ENCODE results near the gene UMODL1. TPM values are rescaled to one million over a fixed set of nuclear protein-coding genes. Genes with fewer than 3 reads are reported as not detected.

Gene UMODL1
- total RNA-seq, 1 donor from 2014 or later = not detected

DNA sequence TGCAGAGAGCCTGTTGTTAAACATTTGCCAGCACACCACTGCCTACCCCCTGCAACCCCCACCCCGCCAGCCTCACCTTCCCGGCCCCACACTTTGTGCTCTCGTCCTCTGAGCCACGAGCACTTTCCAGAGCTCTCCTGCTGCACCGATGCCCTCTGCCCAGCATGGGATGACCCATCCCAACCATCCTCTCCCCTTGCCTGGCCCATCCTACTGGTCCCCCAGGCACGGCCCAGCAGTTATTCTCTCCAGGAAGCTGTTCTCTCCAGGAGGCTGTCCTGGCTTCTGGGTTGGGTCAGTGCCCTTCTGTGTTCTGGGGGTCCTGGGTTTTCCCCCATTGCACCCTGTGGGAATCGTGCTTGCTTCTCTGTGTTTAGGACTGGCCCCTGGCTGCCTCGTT, 87.7 kb downstream of the UMODL1 start:
- no peaks in the 10 kb centered on the region for H3K9me3 ChIP-seq (ENCODE audit: control insufficient read depth in 3 of 3, low read length in 3 of 3)
- H3K36me3 ChIP-seq (ENCODE audit: control insufficient read depth in 3 of 3, insufficient read depth in 3 of 3, low read length in 3 of 3) = no peaks in the 10 kb centered on the region
- H3K27ac ChIP-seq (ENCODE audit: low read depth, low read length) = no peak overlapping the region
- no peak overlapping the region for H3K4me3 ChIP-seq (ENCODE audit: low read length in 3 of 3)
- peaks cover 8 to 14% (median 9%) of the 10 kb centered on the region in 3 donors for H3K4me1 ChIP-seq (ENCODE audit: control insufficient read depth in 3 of 3, insufficient read depth in 3 of 3, low read length in 3 of 3)
- H3K27me3 ChIP-seq (ENCODE audit: control insufficient read depth in 3 of 3, insufficient read depth in 3 of 3, low read length in 3 of 3) = peaks cover 0 to 7% (median 0%) of the 10 kb centered on the region in 3 donors
- H3K9ac ChIP-seq (ENCODE audit: low read depth in 1 of 3, low read length in 3 of 3) = no peak overlapping the region

DNA sequence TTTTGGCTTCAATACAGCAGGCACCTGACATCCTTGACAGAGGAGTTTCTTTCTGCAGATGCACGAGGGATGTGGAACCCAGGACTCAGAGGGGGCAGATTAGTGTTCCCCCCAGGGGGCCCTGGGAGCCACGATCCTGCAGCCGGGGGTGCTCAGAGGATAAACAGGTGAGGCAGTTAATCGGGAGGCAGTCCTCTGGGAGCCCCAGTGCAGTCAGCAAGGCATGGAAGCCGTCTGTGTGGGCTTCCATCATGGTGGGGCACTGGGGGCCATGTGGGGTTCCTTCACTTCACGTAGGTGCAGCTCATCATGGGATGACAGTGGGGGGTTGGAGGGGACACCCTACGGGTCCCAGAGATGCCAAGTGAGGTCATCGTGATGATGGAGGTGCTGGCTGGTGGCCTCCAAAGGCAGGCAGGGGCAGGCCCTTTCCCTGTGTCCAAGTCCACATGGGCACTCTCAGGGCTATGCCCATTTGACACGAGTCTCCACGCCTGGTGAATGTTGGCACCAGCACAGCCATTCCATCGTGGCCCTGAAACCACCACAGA, 88.5 kb downstream of the UMODL1 start:
- Histone ChIP-seq H3K9me3 (ENCODE audit: control insufficient read depth in 3 of 3, low read length in 3 of 3) (no peaks in the 10 kb centered on the region), H3K36me3 (ENCODE audit: control insufficient read depth in 3 of 3, insufficient read depth in 3 of 3, low read length in 3 of 3) (no peaks in the 10 kb centered on the region), H3K4me3 (ENCODE audit: low read length in 3 of 3) (no peak overlapping the region), H3K27me3 (ENCODE audit: control insufficient read depth in 3 of 3, insufficient read depth in 3 of 3, low read length in 3 of 3) (peaks cover 0 to 7% (median 0%) of the 10 kb centered on the region in 3 donors), H3K9ac (ENCODE audit: low read depth in 1 of 3, low read length in 3 of 3) (no peak overlapping the region), H3K27ac (ENCODE audit: low read depth, low read length) (no peak overlapping the region), H3K4me1 (ENCODE audit: control insufficient read depth in 3 of 3, insufficient read depth in 3 of 3, low read length in 3 of 3) (peaks cover 12 to 17% (median 13%) of the 10 kb centered on the region in 3 donors)

GRCh38 chr21:42160111-42160721, 89.1 kb downstream of the UMODL1 start:
- Histone ChIP-seq H3K27me3 (ENCODE audit: control insufficient read depth in 3 of 3, insufficient read depth in 3 of 3, low read length in 3 of 3) (peaks cover 0 to 7% (median 0%) of the 10 kb centered on the region in 3 donors), H3K27ac (ENCODE audit: low read depth, low read length) (no peak overlapping the region), H3K9ac (ENCODE audit: low read depth in 1 of 3, low read length in 3 of 3) (no peak overlapping the region), H3K4me3 (ENCODE audit: low read length in 3 of 3) (no peak overlapping the region), H3K36me3 (ENCODE audit: control insufficient read depth in 3 of 3, insufficient read depth in 3 of 3, low read length in 3 of 3) (no peaks in the 10 kb centered on the region), H3K4me1 (ENCODE audit: control insufficient read depth in 3 of 3, insufficient read depth in 3 of 3, low read length in 3 of 3) (peaks cover 12 to 18% (median 15%) of the 10 kb centered on the region in 3 donors), H3K9me3 (ENCODE audit: control insufficient read depth in 3 of 3, low read length in 3 of 3) (no peaks in the 10 kb centered on the region)

- H3K27ac ChIP-seq (ENCODE audit: low read depth, low read length) = no peak overlapping the region
- H3K27me3 ChIP-seq (ENCODE audit: control insufficient read depth in 3 of 3, insufficient read depth in 3 of 3, low read length in 3 of 3) = peaks cover 0 to 7% (median 0%) of the 10 kb centered on the region in 3 donors
- no peaks in the 10 kb centered on the region for H3K9me3 ChIP-seq (ENCODE audit: control insufficient read depth in 3 of 3, low read length in 3 of 3)
- no peaks in the 10 kb centered on the region for H3K36me3 ChIP-seq (ENCODE audit: control insufficient read depth in 3 of 3, insufficient read depth in 3 of 3, low read length in 3 of 3)
- H3K9ac ChIP-seq (ENCODE audit: low read depth in 1 of 3, low read length in 3 of 3) = no peak overlapping the region
- H3K4me3 ChIP-seq (ENCODE audit: low read length in 3 of 3) = no peak overlapping the region
- peaks cover 12 to 18% (median 15%) of the 10 kb centered on the region in 3 donors for H3K4me1 ChIP-seq (ENCODE audit: control insufficient read depth in 3 of 3, insufficient read depth in 3 of 3, low read length in 3 of 3)
Measured at GRCh38 chr21:42160765-42161164, 89.6 kb downstream of the UMODL1 start.

- no peak overlapping the region for H3K9ac ChIP-seq (ENCODE audit: low read depth in 1 of 3, low read length in 3 of 3)
- H3K27ac ChIP-seq (ENCODE audit: low read depth, low read length) = no peak overlapping the region
- no peaks in the 10 kb centered on the region for H3K36me3 ChIP-seq (ENCODE audit: control insufficient read depth in 3 of 3, insufficient read depth in 3 of 3, low read length in 3 of 3)
Measured at GRCh38 chr21:42161401-42161955, 90.4 kb downstream of the UMODL1 start.

DNA sequence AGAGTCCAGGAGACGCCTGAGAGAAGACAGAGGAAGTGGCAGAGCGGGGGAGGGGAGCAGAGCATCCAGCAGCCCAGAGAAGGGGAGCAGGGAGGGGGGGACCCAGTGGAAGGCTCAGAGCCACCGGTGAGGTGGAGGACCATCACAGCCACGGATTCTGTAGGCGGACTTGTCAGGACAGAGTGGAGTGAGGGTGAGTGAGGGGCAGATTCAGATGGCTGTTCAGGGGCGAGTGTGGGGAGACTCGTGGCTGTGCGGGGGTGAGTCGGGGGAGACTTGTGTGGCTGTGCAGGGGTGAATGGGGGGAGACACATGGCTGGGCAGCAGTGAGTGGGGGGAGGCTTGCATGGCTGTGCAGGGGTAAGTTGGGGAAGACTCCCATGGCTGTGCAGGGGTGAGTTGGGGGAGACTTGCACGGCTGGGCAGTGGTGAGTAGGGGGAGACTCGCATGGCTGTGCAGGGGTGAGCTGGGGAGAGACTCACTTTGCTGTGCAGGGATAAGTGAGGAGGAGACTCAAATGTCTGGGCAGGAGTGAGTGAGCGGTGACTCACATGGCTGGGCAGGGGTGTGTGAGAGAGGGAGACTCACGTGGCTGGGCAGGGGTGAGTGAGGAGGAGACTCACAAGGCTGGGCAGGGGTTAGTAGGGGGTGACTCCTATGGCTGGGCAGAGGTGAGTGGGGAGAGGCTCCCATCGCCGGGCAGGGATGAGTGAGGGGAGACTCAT, 91.0 kb downstream of the UMODL1 start:
- Histone ChIP-seq H3K9ac (ENCODE audit: low read depth in 1 of 3, low read length in 3 of 3) (no peak overlapping the region), H3K27me3 (ENCODE audit: control insufficient read depth in 3 of 3, insufficient read depth in 3 of 3, low read length in 3 of 3) (peaks cover 0 to 7% (median 0%) of the 10 kb centered on the region in 3 donors), H3K4me1 (ENCODE audit: control insufficient read depth in 3 of 3, insufficient read depth in 3 of 3, low read length in 3 of 3) (peaks cover 7 to 13% (median 10%) of the 10 kb centered on the region in 3 donors), H3K27ac (ENCODE audit: low read depth, low read length) (no peak overlapping the region), H3K9me3 (ENCODE audit: control insufficient read depth in 3 of 3, low read length in 3 of 3) (no peaks in the 10 kb centered on the region), H3K36me3 (ENCODE audit: control insufficient read depth in 3 of 3, insufficient read depth in 3 of 3, low read length in 3 of 3) (no peaks in the 10 kb centered on the region), H3K4me3 (ENCODE audit: low read length in 3 of 3) (no peak overlapping the region)

More at GRCh38 chr21:42161401-42161955, 90.4 kb downstream of the UMODL1 start:
- Histone ChIP-seq H3K27me3 (ENCODE audit: control insufficient read depth in 3 of 3, insufficient read depth in 3 of 3, low read length in 3 of 3) (peaks cover 0 to 7% (median 0%) of the 10 kb centered on the region in 3 donors), H3K9me3 (ENCODE audit: control insufficient read depth in 3 of 3, low read length in 3 of 3) (no peaks in the 10 kb centered on the region), H3K4me1 (ENCODE audit: control insufficient read depth in 3 of 3, insufficient read depth in 3 of 3, low read length in 3 of 3) (peaks cover 12 to 18% (median 15%) of the 10 kb centered on the region in 3 donors), H3K4me3 (ENCODE audit: low read length in 3 of 3) (no peak overlapping the region)

DNA sequence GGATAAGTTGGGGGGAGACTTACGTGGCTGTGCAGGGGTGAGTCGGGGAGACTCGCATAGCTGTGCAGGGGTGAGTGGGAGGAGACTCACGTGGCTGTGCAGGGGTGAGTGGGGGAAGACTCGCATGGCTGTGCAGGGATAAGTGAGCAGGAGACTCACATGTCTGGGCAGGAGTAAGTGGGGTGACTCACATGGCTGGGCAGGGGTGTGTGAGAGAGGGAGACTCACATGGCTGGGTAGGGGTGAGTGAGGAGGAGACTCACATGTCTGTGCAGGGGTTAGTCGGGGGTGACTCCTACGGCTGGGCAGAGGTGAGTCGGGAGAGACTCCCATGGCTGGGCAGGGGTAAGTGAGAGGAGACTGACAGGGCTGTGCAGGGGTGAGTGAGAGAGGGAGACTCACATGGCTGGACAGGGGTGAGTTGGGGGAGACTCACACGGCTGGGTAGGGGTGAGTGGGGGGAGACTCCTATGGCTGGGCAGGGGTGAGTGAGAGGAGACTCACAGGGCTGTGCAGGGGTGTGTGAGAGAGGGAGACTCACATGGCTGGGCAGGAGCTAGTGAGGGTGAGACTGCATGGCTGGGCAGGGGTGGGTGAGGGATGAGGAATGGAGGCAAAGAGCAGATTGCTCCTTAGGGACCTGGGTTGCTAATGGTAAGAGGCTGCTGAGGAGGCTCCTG, 91.9 kb downstream of the UMODL1 start:
- Histone ChIP-seq H3K27ac (ENCODE audit: low read depth, low read length) (no peak overlapping the region), H3K4me3 (ENCODE audit: low read length in 3 of 3) (no peak overlapping the region), H3K36me3 (ENCODE audit: control insufficient read depth in 3 of 3, insufficient read depth in 3 of 3, low read length in 3 of 3) (no peaks in the 10 kb centered on the region), H3K9ac (ENCODE audit: low read depth in 1 of 3, low read length in 3 of 3) (no peak overlapping the region), H3K4me1 (ENCODE audit: control insufficient read depth in 3 of 3, insufficient read depth in 3 of 3, low read length in 3 of 3) (peaks cover 3 to 8% (median 4%) of the 10 kb centered on the region in 3 donors), H3K27me3 (ENCODE audit: control insufficient read depth in 3 of 3, insufficient read depth in 3 of 3, low read length in 3 of 3) (peaks cover 0 to 7% (median 0%) of the 10 kb centered on the region in 3 donors), H3K9me3 (ENCODE audit: control insufficient read depth in 3 of 3, low read length in 3 of 3) (no peaks in the 10 kb centered on the region)

GRCh38 chr21:42163511-42163863, 92.4 kb downstream of the UMODL1 start:
- Histone ChIP-seq H3K27me3 (ENCODE audit: control insufficient read depth in 3 of 3, insufficient read depth in 3 of 3, low read length in 3 of 3) (peaks cover 0 to 7% (median 0%) of the 10 kb centered on the region in 3 donors), H3K9ac (ENCODE audit: low read depth in 1 of 3, low read length in 3 of 3) (no peak overlapping the region), H3K9me3 (ENCODE audit: control insufficient read depth in 3 of 3, low read length in 3 of 3) (no peaks in the 10 kb centered on the region), H3K4me1 (ENCODE audit: control insufficient read depth in 3 of 3, insufficient read depth in 3 of 3, low read length in 3 of 3) (peaks cover 3 to 7% (median 4%) of the 10 kb centered on the region in 3 donors), H3K36me3 (ENCODE audit: control insufficient read depth in 3 of 3, insufficient read depth in 3 of 3, low read length in 3 of 3) (no peaks in the 10 kb centered on the region), H3K27ac (ENCODE audit: low read depth, low read length) (no peak overlapping the region), H3K4me3 (ENCODE audit: low read length in 3 of 3) (no peak overlapping the region)

DNA sequence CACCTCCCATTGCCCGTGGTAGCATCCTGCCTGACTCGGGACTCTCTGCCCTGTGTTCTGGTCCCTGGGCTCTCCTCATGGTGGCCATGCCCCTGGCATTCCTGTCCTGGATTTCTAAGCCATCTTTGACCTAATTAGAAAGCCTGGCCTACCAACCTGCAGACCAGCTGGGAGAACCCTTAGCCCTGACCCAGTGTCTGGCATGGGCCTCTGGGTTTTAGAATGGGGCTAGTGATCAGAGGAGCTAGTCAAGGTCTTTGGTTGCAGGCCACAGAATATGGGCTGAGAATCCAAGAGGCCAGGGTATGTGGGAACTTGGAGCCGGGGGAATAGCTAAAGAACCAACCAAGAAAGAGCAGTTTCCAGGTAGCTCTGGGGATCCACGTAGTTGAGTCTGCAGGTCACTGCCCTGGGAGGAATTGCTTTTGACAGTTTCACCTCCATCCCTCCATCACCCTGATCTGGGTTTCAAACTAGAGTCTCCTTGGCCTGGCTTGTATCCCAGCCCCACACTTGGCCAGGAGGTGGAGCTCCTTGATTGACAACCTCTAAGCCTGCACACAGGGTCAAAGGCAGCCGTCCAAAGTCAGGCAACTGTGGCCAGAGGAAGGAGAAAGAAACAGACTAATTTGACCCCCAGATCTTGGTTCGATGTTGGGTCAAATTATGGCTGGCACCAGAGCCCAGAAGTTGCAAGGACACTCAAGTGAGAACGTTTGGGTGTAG, 93.1 kb downstream of the UMODL1 start:
- no peaks in the 10 kb centered on the region for H3K9me3 ChIP-seq (ENCODE audit: control insufficient read depth in 3 of 3, low read length in 3 of 3)
- no peak overlapping the region for H3K4me3 ChIP-seq (ENCODE audit: low read length in 3 of 3)
- no peak overlapping the region for H3K27ac ChIP-seq (ENCODE audit: low read depth, low read length)
- H3K27me3 ChIP-seq (ENCODE audit: control insufficient read depth in 3 of 3, insufficient read depth in 3 of 3, low read length in 3 of 3) = peaks cover 0 to 6% (median 0%) of the 10 kb centered on the region in 3 donors
- peaks cover 3 to 7% (median 4%) of the 10 kb centered on the region in 3 donors for H3K4me1 ChIP-seq (ENCODE audit: control insufficient read depth in 3 of 3, insufficient read depth in 3 of 3, low read length in 3 of 3)
- no peak overlapping the region for H3K9ac ChIP-seq (ENCODE audit: low read depth in 1 of 3, low read length in 3 of 3)
- no peaks in the 10 kb centered on the region for H3K36me3 ChIP-seq (ENCODE audit: control insufficient read depth in 3 of 3, insufficient read depth in 3 of 3, low read length in 3 of 3)

All from skeletal muscle tissue (tissue), 4 donors.